B cell (primary cell): ENCODE data around the gene NEDD4. TPM values are rescaled to one million over a fixed set of nuclear protein-coding genes. Genes with fewer than 3 reads are reported as not detected.

ENCODE experiments used
- ATAC-seq: fragments of 200-7000 bp; cut with Tn5 transposase; one replicate; pipeline ENCODE4 v1.10.0; 2021; ENCODE audit warnings: low read depth, mild to moderate bottlenecking, moderate number of reproducible peaks, moderate library complexity
- CTCF ChIA-PET: fragments of 350-600 bp; sonication (Branson Sonifier 250); formaldehyde crosslinking; loops from one replicate; lab custom pipeline; 2021; ENCODE audit warnings: antibody characterized with exemption, inconsistent platforms; lab: Charles Lee
- POLR2A ChIA-PET: fragments of 350-600 bp; sonication (Branson Sonifier 250); formaldehyde crosslinking; loops from one replicate; lab custom pipeline; 2021; ENCODE audit warnings: antibody characterized with exemption; lab: Charles Lee
- DNase-seq: peaks from one replicate; pipeline ENCODE4 v3.0.0; 2013
- H2AFZ ChIP-seq: 2 replicates; pipeline ENCODE4 v1.6.1; 2012; ENCODE audit warnings: mild to moderate bottlenecking, low read depth, low read length; ENCODE audit not compliant: insufficient read depth, poor library complexity, severe bottlenecking
- H3K27ac ChIP-seq, 2 donors: 1 replicate in 1 of 2; 2 replicates in 1 of 2; pipeline ENCODE4 v1.5.1; 2012 to 2013; ENCODE audit warnings: low read length in 2 of 2, mild to moderate bottlenecking in 2 of 2, moderate library complexity in 1 of 2
- H3K27me3 ChIP-seq, 4 experiments: fragments of 200-600 bp in 1 of 4; sonication (generic) in 1 of 4; replicated peaks in 1 of 4; 1 replicate in 2 of 4; 2 replicates in 2 of 4; pipeline versions ENCODE4 v1.6.1 to v1.7.0; 2013 to 2016; ENCODE audit warnings: low read length in 3 of 4, mild to moderate bottlenecking in 2 of 4, mixed read lengths in 1 of 4, moderate library complexity in 1 of 4; ENCODE audit not compliant: insufficient read depth in 4 of 4, control insufficient read depth in 3 of 4; ENCODE audit errors: control extremely low read depth in 1 of 4
- H3K36me3 ChIP-seq, 2 experiments: replicated peaks in 1 of 2; 1 replicate in 1 of 2; 2 replicates in 1 of 2; pipeline versions ENCODE4 v1.6.1 to v1.7.1; 2013; ENCODE audit warnings: low read length in 1 of 2; ENCODE audit not compliant: insufficient read depth in 2 of 2, control insufficient read depth in 1 of 2; ENCODE audit errors: control extremely low read depth in 1 of 2, extremely low read depth in 1 of 2
- H3K4me1 ChIP-seq, 2 donors: fragments of 200-600 bp in 1 of 2; sonication (generic) in 1 of 2; 1 replicate in 1 of 2; 2 replicates in 1 of 2; pipeline versions ENCODE4 v1.5.1 to v1.6.1; 2013 to 2017; ENCODE audit warnings: low read length in 2 of 2; ENCODE audit not compliant: control insufficient read depth in 2 of 2, insufficient read depth in 2 of 2
- H3K4me2 ChIP-seq: replicated peaks from 2 replicates; pipeline ENCODE3; 2012; ENCODE audit warnings: mild to moderate bottlenecking, low read depth, low read length; ENCODE audit not compliant: poor library complexity, severe bottlenecking
- H3K4me3 ChIP-seq, 5 experiments: fragments of 200-600 bp in 1 of 5; sonication (generic) in 1 of 5; 1 replicate in 3 of 5; 2 replicates in 2 of 5; pipeline versions ENCODE4 v1.5.1 to v1.7.0; 2011 to 2016; ENCODE audit warnings: low read length in 4 of 5, mild to moderate bottlenecking in 4 of 5, low read depth in 2 of 5, control low read depth in 1 of 5, moderate library complexity in 1 of 5; ENCODE audit not compliant: insufficient read depth in 1 of 5; ENCODE audit errors: control extremely low read depth in 1 of 5, extremely low read depth in 1 of 5
- H3K79me2 ChIP-seq: fragments of 200-600 bp; sonication (generic); one replicate; pipeline ENCODE4 v1.6.0; 2016; ENCODE audit warnings: low read length; ENCODE audit not compliant: control insufficient read depth, insufficient read depth
- H3K9ac ChIP-seq: fragments of 200-600 bp; sonication (generic); 2 replicates; pipeline ENCODE4 v1.6.1; 2017; ENCODE audit warnings: mild to moderate bottlenecking, low read length, moderate library complexity
- H3K9me3 ChIP-seq, 3 donors: one replicate each; pipeline versions ENCODE4 v1.6.1 to v1.7.1; 2013; ENCODE audit warnings: low read length in 2 of 3; ENCODE audit not compliant: control insufficient read depth in 2 of 3, insufficient read depth in 1 of 3; ENCODE audit errors: control extremely low read depth in 1 of 3
- H4K20me1 ChIP-seq: 2 replicates; pipeline ENCODE4 v1.6.0; 2012; ENCODE audit warnings: mild to moderate bottlenecking, low read length; ENCODE audit not compliant: insufficient read depth, control insufficient read depth, poor library complexity, severe bottlenecking
- H3K27ac Mint-ChIP-seq: one replicate; pipeline ENCODE4 v1.8.0; 2021; ENCODE audit warnings: mixed read lengths
- H3K27me3 Mint-ChIP-seq: one replicate; pipeline ENCODE4 v1.8.0; 2021; ENCODE audit warnings: mixed read lengths
- H3K4me1 Mint-ChIP-seq: one replicate; pipeline ENCODE4 v1.8.0; 2021; ENCODE audit warnings: mixed read lengths
- H3K4me3 Mint-ChIP-seq: one replicate; pipeline ENCODE4 v1.8.0; 2021; ENCODE audit warnings: mixed read lengths
- H3K9me3 Mint-ChIP-seq: one replicate; pipeline ENCODE4 v1.8.0; 2022; ENCODE audit warnings: mixed read lengths; ENCODE audit not compliant: insufficient read depth
- CTCF ChIP-seq: fragments of 200-600 bp; IDR thresholded peaks from one replicate; pipeline ENCODE4 v1.8.0; 2022; ENCODE audit warnings: antibody characterized with exemption, mild to moderate bottlenecking
- EZH2 ChIP-seq: IDR thresholded peaks from 2 replicates; pipeline ENCODE4 v1.6.1; 2012; ENCODE audit warnings: borderline replicate concordance, low read depth, mild to moderate bottlenecking, moderate library complexity, low read length; ENCODE audit not compliant: insufficient read depth, poor library complexity, severe bottlenecking
- whole genome bisulfite sequencing: methylation state at CpG from one replicate; pipeline ENCODE4 v1.1.5; 2013; ENCODE audit warnings: missing lambda C conversion rate; ENCODE audit not compliant: insufficient coverage; 5-methylcytosine and 5-hydroxymethylcytosine counted together
- intact Hi-C: fragments of 100-400 bp; cut with micrococcal nuclease; formaldehyde crosslinking; loops from one replicate; pipeline ENCODE4 v1.10.0; 2022
- polyA plus RNA-seq: library from polyadenylated mRNA; depleted of rRNA; stranded (reverse); fragments of >200 nt; gene quantifications from 2 replicates; pipeline ENCODE4 v1.2.3, GENCODE V29; 2012
- total RNA-seq, 2 donors: library from RNA; stranded (reverse); fragments of 120-200 nt in 1 of 2; gene quantifications; 1 replicate in 1 of 2; 2 replicates in 1 of 2; pipeline versions ENCODE4 v1.2.3 to v1.2.4, GENCODE V29; 2013 to 2022

Gene NEDD4
- total and polyA plus RNA-seq, 2 donors (not counting 1 experiment from before 2014, with no cell fraction given): 0.03 to 2.3 TPM

- no peaks in the 10 kb centered on the region for H3K4me1 Mint-ChIP-seq
- Histone ChIP-seq H2AFZ (no peak overlapping the region), H3K79me2 (no peaks in the 10 kb centered on the region), H4K20me1 (no peaks in the 10 kb centered on the region), H3K4me3 (no peak overlapping the region), H3K9ac (no peak overlapping the region), H3K27me3 (peaks cover 0 to 9% (median 2%) of the 10 kb centered on the region in 4 experiments), H3K36me3 (no peaks in the 10 kb centered on the region), H3K4me1 (no peaks in the 10 kb centered on the region), H3K9me3 (no peaks in the 10 kb centered on the region), H3K27ac (no peak overlapping the region), H3K4me2 (no peak overlapping the region)
- intact Hi-C loops: no loop called here
- no CpG with 5 or more reads among the region's 2 CpGs for WGBS
- ChIA-PET CTCF (interaction anchor here (0.7 kb wide), 1 partner anchor 117 kb away, joined by 3 read pairs; no protein-coding TSS in a partner anchor), POLR2A (no interaction called here)
- TF ChIP-seq EZH2 (no peak), CTCF (no peak)
- no peak overlapping the region for H3K4me3 Mint-ChIP-seq
- no peaks in the 10 kb centered on the region for H3K9me3 Mint-ChIP-seq
- ATAC-seq (no peak), DNase-seq (no peak)
- H3K27me3 Mint-ChIP-seq: peaks cover 34% of the 10 kb centered on the region
- H3K27ac Mint-ChIP-seq: no peak overlapping the region
These were observed 193.2 kb downstream of the NEDD4 start for GRCh38 chr15:55800216-55800615.

- no peak overlapping the region for H2AFZ ChIP-seq
- H3K4me3 ChIP-seq: no peak overlapping the region
- no peak overlapping the region for H3K27ac ChIP-seq
- Mint-ChIP-seq H3K27ac (no peak overlapping the region), H3K4me3 (no peak overlapping the region), H3K4me1 (no peaks in the 10 kb centered on the region), H3K9me3 (peaks cover 3% of the 10 kb centered on the region), H3K27me3 (peaks cover 28% of the 10 kb centered on the region)
- CTCF ChIA-PET: no interaction called here
- intact Hi-C loops: loop anchor here (2.0 kb wide), 1 partner anchor 151 kb away; no protein-coding TSS in a partner anchor
- ATAC-seq (no peak), DNase-seq (peak; percentile 6)
- 51% methylated on average over 3 of the region's 10 CpGs for WGBS
- no peaks in the 10 kb centered on the region for H3K36me3 ChIP-seq
- no peaks in the 10 kb centered on the region for H3K4me1 ChIP-seq
- H3K9me3 ChIP-seq: peaks cover 0 to 4% (median 0%) of the 10 kb centered on the region in 3 donors
- H3K4me2 ChIP-seq: no peak overlapping the region
- TF ChIP-seq CTCF (no peak), EZH2 (no peak)
- no peak overlapping the region for H3K9ac ChIP-seq
- H3K79me2 ChIP-seq: no peaks in the 10 kb centered on the region
- H3K27me3 ChIP-seq: peaks cover 0 to 9% (median 2%) of the 10 kb centered on the region in 4 experiments
- POLR2A ChIA-PET: no interaction called here
- H4K20me1 ChIP-seq: no peaks in the 10 kb centered on the region
These were observed 193.9 kb downstream of the NEDD4 start for GRCh38 chr15:55799291-55800212.
